Loucy (cell line): ENCODE data around the gene GNPTAB.
"Not testable (repeated sequence)": the region's sequence is repeated elsewhere in the genome, so short reads cannot be mapped to it uniquely, and the experiment has no call there.

ENCODE experiments used
- CTCF ChIP-seq: fragments of 200-600 bp; sonication (generic); conservative IDR thresholded peaks from 2 replicates; pipeline ENCODE4 v1.5.1; 2014; ENCODE audit warnings: mild to moderate bottlenecking, antibody characterized with exemption, low read length
- EZH2phosphoT487 ChIP-seq: fragments of 200-600 bp; IDR thresholded peaks from 2 replicates; pipeline ENCODE4 v1.6.1; 2018; ENCODE audit warnings: antibody characterized with exemption, mild to moderate bottlenecking, moderate library complexity, borderline replicate concordance

DNA sequence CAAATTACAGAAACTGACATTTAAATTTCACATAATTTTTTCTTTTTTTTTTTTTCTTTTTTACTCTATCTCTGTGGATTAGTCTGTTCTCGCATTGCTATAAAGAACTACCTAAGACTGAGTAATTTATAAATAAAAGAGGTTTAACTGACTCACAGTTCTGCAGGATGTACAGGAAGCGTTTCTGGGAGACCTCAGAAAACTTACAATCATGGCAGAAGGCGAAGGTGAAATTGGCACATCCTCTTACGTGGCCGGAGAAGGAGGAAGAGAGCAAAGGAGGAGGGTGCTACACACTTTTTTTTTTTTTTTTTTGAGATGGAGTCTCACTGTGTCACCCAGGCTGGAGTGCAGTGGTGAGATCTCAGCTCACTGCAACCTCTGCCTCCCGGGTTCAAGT lies 19.4 kb downstream of the GNPTAB start:
- not testable (repeated sequence) for TF ChIP-seq CTCF, EZH2phosphoT487
